Measurements from ENCODE around the gene SNX5.

- no peak for TF ChIP-seq CTCF (IDR thresholded peaks at IDR 0.05; ENCODE audit: borderline replicate concordance, extremely low read depth, low read length, poor library complexity, severe bottlenecking)
- no peak for TF ChIP-seq EZH2 (IDR thresholded peaks at IDR 0.05; ENCODE audit: borderline replicate concordance, low read depth, low read length, severe bottlenecking)
Measured at GRCh38 chr20:17964073-17964472, 4.5 kb downstream of the SNX5 start.

All from DND-41 (cell line).